GM23338 (cell line): ENCODE measurements around the gene PROSER2. TPM values are rescaled to one million over a fixed set of nuclear protein-coding genes. Genes with fewer than 3 reads are reported as not detected.

Source experiments
- ATAC-seq: fragments of 200-7000 bp; cut with Tn5 transposase; 3 replicates; pipeline ENCODE4 v1.9.1; 2020
- DNase-seq: peaks from one replicate; pipeline ENCODE4 v3.0.0-alpha.2; 2015; ENCODE audit warnings: low spot score
- H2AFZ ChIP-seq: fragments of 200-600 bp; sonication (generic); 2 replicates; pipeline ENCODE4 v1.8.0; 2016; ENCODE audit warnings: antibody characterized with exemption, mild to moderate bottlenecking, moderate library complexity
- H3F3A ChIP-seq: fragments of 200-600 bp; sonication (generic); replicated peaks from 2 replicates; pipeline ENCODE4 v1.8.0; 2017; ENCODE audit warnings: antibody characterized with exemption, mixed run types, low read depth
- H3K27ac ChIP-seq: fragments of 200-600 bp; sonication (generic); 2 replicates; pipeline ENCODE4 v1.6.1; 2016; ENCODE audit warnings: low read depth
- H3K27me3 ChIP-seq: fragments of 200-600 bp; sonication (generic); 2 replicates; pipeline ENCODE4 v1.8.0; 2016; ENCODE audit warnings: mild to moderate bottlenecking, mixed run types, moderate library complexity; ENCODE audit not compliant: insufficient read depth
- H3K36me3 ChIP-seq: fragments of 200-600 bp; sonication (generic); 2 replicates; pipeline ENCODE4 v1.8.0; 2016; ENCODE audit warnings: mild to moderate bottlenecking; ENCODE audit not compliant: insufficient read depth
- H3K4me1 ChIP-seq: fragments of 200-600 bp; sonication (generic); 2 replicates; pipeline ENCODE4 v1.8.0; 2016; ENCODE audit warnings: mild to moderate bottlenecking, moderate library complexity; ENCODE audit not compliant: insufficient read depth
- H3K4me2 ChIP-seq: fragments of 200-600 bp; sonication (generic); 2 replicates; pipeline ENCODE4 v1.7.1; 2017; ENCODE audit warnings: mixed run types
- H3K4me3 ChIP-seq: fragments of 200-600 bp; sonication (generic); 2 replicates; pipeline ENCODE4 v1.6.1; 2016; ENCODE audit warnings: mixed run types
- H3K79me2 ChIP-seq: fragments of 200-600 bp; sonication (generic); replicated peaks from 2 replicates; pipeline ENCODE4 v1.8.0; 2017; ENCODE audit warnings: mild to moderate bottlenecking; ENCODE audit not compliant: insufficient read depth
- H3K9me2 ChIP-seq: fragments of 200-600 bp; sonication (generic); 2 replicates; pipeline ENCODE4 v1.8.0; 2017; ENCODE audit not compliant: insufficient read depth
- H4K20me1 ChIP-seq: fragments of 200-600 bp; sonication (generic); replicated peaks from 2 replicates; pipeline ENCODE4 v1.8.0; 2017; ENCODE audit warnings: mild to moderate bottlenecking; ENCODE audit not compliant: insufficient read depth
- H3K27ac Mint-ChIP-seq: 2 replicates; pipeline ENCODE4 v1.8.0; 2020; ENCODE audit warnings: inconsistent platforms, mild to moderate bottlenecking, moderate library complexity, mixed read lengths
- H3K27me3 Mint-ChIP-seq: 3 replicates; pipeline ENCODE4 v1.8.0; 2022; ENCODE audit warnings: low read depth, mild to moderate bottlenecking, moderate library complexity, mixed read lengths, inconsistent platforms; ENCODE audit not compliant: insufficient read depth, poor library complexity
- H3K36me3 Mint-ChIP-seq: 3 replicates; pipeline ENCODE4 v1.8.0; 2021; ENCODE audit warnings: low read depth, mild to moderate bottlenecking, inconsistent platforms, moderate library complexity, mixed read lengths
- H3K4me1 Mint-ChIP-seq: 3 replicates; pipeline ENCODE4 v1.8.0; 2020; ENCODE audit warnings: mild to moderate bottlenecking, inconsistent platforms, mixed read lengths
- H3K4me3 Mint-ChIP-seq: 3 replicates; pipeline ENCODE4 v1.8.0; 2021; ENCODE audit warnings: moderate library complexity, mild to moderate bottlenecking, inconsistent platforms, mixed read lengths
- H3K9me3 Mint-ChIP-seq: 3 replicates; pipeline ENCODE4 v1.8.0; 2020; ENCODE audit warnings: moderate library complexity, mild to moderate bottlenecking, inconsistent platforms, mixed read lengths
- CREB1 ChIP-seq: fragments of 250-450 bp; sonication (Bioruptor Pico); IDR thresholded peaks from 2 replicates; pipeline ENCODE4 v1.5.0; 2020; ENCODE audit warnings: low read depth, mild to moderate bottlenecking, moderate library complexity
- CTCF ChIP-seq, 2 experiments: fragments of 200-600 bp in 1 of 2; sonication (generic) in 1 of 2; conservative IDR thresholded peaks; 2 replicates each; pipeline versions ENCODE4 v1.5.1 to v1.6.1; 2016 to 2017; ENCODE audit warnings: antibody characterized with exemption in 2 of 2, low read depth in 2 of 2, mild to moderate bottlenecking in 2 of 2, moderate library complexity in 1 of 2
- ETS1 ChIP-seq: IDR thresholded peaks from 2 replicates; pipeline ENCODE4 v1.6.1; 2016; ENCODE audit warnings: antibody characterized with exemption
- EZH2 ChIP-seq: fragments of 200-600 bp; sonication (generic); IDR thresholded peaks from one replicate; pipeline ENCODE4 v1.8.0; 2017; ENCODE audit warnings: antibody characterized with exemption, mild to moderate bottlenecking, low read depth; ENCODE audit not compliant: unreplicated experiment
- EZH2phosphoT487 ChIP-seq: fragments of 200-600 bp; sonication (generic); IDR thresholded peaks from one replicate; pipeline ENCODE4 v1.8.1; 2018; ENCODE audit warnings: antibody characterized with exemption; ENCODE audit not compliant: unreplicated experiment
- JUNB ChIP-seq: IDR thresholded peaks from one replicate; pipeline ENCODE4 v1.6.1; 2016; ENCODE audit warnings: antibody characterized with exemption; ENCODE audit not compliant: unreplicated experiment
- NANOG ChIP-seq: IDR thresholded peaks from 2 replicates; pipeline ENCODE4 v1.6.1; 2016; ENCODE audit warnings: antibody characterized with exemption, borderline replicate concordance
- POLR2AphosphoS5 ChIP-seq: IDR thresholded peaks from 2 replicates; pipeline ENCODE4 v1.6.1; 2016; ENCODE audit warnings: antibody characterized with exemption, low read depth
- STAT1 ChIP-seq: IDR thresholded peaks from one replicate; pipeline ENCODE4 v1.6.1; 2016; ENCODE audit warnings: antibody characterized with exemption; ENCODE audit not compliant: unreplicated experiment
- ZNF114 ChIP-seq: fragments of 250-450 bp; sonication (Bioruptor Pico); IDR thresholded peaks from 2 replicates; pipeline ENCODE4 v1.5.0; 2020; ENCODE audit warnings: mild to moderate bottlenecking, moderate library complexity
- ZNF331 ChIP-seq: fragments of 250-450 bp; sonication (Bioruptor Pico); IDR thresholded peaks from 2 replicates; pipeline ENCODE4 v1.5.0; 2020; ENCODE audit warnings: low read depth, mild to moderate bottlenecking, moderate library complexity
- polyA plus RNA-seq: library from polyadenylated mRNA; unstranded; fragments of >200 nt; fragmentation: Nextera tagmentation; extraction: Ambion mirVana; gene quantifications from 2 replicates; pipeline ENCODE4 v1.2.1, GENCODE V29; 2016
- total RNA-seq: library from RNA; depleted of rRNA; stranded (reverse); fragments of >200 nt; shearing (Covaris generic); gene quantifications from 2 replicates; pipeline ENCODE4 v1.2.3, GENCODE V29; 2014
- TF ChIP-seq, protein P1 (sequence below): IDR thresholded peaks from one replicate; pipeline ENCODE4 v1.6.1; 2018; ENCODE audit warnings: antibody characterized with exemption; ENCODE audit not compliant: unreplicated experiment
- TF ChIP-seq, protein P2 (sequence below): fragments of 250-450 bp; sonication (Bioruptor Pico); IDR thresholded peaks from 2 replicates; pipeline ENCODE4 v1.5.0; 2020; ENCODE audit warnings: mild to moderate bottlenecking, moderate library complexity

Gene PROSER2
- total and polyA plus RNA-seq, 2 experiments from 2014 or later = 4.2 to 10.8 TPM

- H3K27ac ChIP-seq = no peak overlapping the region
Measured at GRCh38 chr10:11893749-11894278, 70.7 kb downstream of the PROSER2 start.

More at GRCh38 chr10:11893749-11894278, 70.7 kb downstream of the PROSER2 start:
- no peak overlapping the region for H3K4me2 ChIP-seq
- peaks cover 10% of the 10 kb centered on the region for H3K27me3 Mint-ChIP-seq
- no peaks in the 10 kb centered on the region for H4K20me1 ChIP-seq
- no peaks in the 10 kb centered on the region for H3F3A ChIP-seq
- peak overlapping the region; percentile 72; the same call in 1 of the 2 replicates for H2AFZ ChIP-seq
- no peak overlapping the region for H3K4me3 ChIP-seq
- no peak overlapping the region for H3K27ac Mint-ChIP-seq
- H3K36me3 ChIP-seq = no peaks in the 10 kb centered on the region
- H3K79me2 ChIP-seq = no peaks in the 10 kb centered on the region
- no peaks in the 10 kb centered on the region for H3K9me2 ChIP-seq
- no peak overlapping the region for H3K4me3 Mint-ChIP-seq
- no peaks in the 10 kb centered on the region; the same call in 2 of the 3 replicates for H3K4me1 Mint-ChIP-seq
- TF ChIP-seq, protein P1, sequence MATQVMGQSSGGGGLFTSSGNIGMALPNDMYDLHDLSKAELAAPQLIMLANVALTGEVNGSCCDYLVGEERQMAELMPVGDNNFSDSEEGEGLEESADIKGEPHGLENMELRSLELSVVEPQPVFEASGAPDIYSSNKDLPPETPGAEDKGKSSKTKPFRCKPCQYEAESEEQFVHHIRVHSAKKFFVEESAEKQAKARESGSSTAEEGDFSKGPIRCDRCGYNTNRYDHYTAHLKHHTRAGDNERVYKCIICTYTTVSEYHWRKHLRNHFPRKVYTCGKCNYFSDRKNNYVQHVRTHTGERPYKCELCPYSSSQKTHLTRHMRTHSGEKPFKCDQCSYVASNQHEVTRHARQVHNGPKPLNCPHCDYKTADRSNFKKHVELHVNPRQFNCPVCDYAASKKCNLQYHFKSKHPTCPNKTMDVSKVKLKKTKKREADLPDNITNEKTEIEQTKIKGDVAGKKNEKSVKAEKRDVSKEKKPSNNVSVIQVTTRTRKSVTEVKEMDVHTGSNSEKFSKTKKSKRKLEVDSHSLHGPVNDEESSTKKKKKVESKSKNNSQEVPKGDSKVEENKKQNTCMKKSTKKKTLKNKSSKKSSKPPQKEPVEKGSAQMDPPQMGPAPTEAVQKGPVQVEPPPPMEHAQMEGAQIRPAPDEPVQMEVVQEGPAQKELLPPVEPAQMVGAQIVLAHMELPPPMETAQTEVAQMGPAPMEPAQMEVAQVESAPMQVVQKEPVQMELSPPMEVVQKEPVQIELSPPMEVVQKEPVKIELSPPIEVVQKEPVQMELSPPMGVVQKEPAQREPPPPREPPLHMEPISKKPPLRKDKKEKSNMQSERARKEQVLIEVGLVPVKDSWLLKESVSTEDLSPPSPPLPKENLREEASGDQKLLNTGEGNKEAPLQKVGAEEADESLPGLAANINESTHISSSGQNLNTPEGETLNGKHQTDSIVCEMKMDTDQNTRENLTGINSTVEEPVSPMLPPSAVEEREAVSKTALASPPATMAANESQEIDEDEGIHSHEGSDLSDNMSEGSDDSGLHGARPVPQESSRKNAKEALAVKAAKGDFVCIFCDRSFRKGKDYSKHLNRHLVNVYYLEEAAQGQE = no peak
- TF ChIP-seq ETS1 (no peak), EZH2phosphoT487 (no peak), CREB1 (no peak), ZNF114 (CRISPR knock-in tag) (no peak), STAT1 (no peak), CTCF (conservative IDR thresholded peaks at IDR 0.05; ENCODE audit: low read depth in 2 of 2) (no peak), EZH2 (no peak), NANOG (no peak), ZNF331 (CRISPR knock-in tag) (no peak), POLR2AphosphoS5 (no peak), JUNB (no peak)
- TF ChIP-seq, protein P2, sequence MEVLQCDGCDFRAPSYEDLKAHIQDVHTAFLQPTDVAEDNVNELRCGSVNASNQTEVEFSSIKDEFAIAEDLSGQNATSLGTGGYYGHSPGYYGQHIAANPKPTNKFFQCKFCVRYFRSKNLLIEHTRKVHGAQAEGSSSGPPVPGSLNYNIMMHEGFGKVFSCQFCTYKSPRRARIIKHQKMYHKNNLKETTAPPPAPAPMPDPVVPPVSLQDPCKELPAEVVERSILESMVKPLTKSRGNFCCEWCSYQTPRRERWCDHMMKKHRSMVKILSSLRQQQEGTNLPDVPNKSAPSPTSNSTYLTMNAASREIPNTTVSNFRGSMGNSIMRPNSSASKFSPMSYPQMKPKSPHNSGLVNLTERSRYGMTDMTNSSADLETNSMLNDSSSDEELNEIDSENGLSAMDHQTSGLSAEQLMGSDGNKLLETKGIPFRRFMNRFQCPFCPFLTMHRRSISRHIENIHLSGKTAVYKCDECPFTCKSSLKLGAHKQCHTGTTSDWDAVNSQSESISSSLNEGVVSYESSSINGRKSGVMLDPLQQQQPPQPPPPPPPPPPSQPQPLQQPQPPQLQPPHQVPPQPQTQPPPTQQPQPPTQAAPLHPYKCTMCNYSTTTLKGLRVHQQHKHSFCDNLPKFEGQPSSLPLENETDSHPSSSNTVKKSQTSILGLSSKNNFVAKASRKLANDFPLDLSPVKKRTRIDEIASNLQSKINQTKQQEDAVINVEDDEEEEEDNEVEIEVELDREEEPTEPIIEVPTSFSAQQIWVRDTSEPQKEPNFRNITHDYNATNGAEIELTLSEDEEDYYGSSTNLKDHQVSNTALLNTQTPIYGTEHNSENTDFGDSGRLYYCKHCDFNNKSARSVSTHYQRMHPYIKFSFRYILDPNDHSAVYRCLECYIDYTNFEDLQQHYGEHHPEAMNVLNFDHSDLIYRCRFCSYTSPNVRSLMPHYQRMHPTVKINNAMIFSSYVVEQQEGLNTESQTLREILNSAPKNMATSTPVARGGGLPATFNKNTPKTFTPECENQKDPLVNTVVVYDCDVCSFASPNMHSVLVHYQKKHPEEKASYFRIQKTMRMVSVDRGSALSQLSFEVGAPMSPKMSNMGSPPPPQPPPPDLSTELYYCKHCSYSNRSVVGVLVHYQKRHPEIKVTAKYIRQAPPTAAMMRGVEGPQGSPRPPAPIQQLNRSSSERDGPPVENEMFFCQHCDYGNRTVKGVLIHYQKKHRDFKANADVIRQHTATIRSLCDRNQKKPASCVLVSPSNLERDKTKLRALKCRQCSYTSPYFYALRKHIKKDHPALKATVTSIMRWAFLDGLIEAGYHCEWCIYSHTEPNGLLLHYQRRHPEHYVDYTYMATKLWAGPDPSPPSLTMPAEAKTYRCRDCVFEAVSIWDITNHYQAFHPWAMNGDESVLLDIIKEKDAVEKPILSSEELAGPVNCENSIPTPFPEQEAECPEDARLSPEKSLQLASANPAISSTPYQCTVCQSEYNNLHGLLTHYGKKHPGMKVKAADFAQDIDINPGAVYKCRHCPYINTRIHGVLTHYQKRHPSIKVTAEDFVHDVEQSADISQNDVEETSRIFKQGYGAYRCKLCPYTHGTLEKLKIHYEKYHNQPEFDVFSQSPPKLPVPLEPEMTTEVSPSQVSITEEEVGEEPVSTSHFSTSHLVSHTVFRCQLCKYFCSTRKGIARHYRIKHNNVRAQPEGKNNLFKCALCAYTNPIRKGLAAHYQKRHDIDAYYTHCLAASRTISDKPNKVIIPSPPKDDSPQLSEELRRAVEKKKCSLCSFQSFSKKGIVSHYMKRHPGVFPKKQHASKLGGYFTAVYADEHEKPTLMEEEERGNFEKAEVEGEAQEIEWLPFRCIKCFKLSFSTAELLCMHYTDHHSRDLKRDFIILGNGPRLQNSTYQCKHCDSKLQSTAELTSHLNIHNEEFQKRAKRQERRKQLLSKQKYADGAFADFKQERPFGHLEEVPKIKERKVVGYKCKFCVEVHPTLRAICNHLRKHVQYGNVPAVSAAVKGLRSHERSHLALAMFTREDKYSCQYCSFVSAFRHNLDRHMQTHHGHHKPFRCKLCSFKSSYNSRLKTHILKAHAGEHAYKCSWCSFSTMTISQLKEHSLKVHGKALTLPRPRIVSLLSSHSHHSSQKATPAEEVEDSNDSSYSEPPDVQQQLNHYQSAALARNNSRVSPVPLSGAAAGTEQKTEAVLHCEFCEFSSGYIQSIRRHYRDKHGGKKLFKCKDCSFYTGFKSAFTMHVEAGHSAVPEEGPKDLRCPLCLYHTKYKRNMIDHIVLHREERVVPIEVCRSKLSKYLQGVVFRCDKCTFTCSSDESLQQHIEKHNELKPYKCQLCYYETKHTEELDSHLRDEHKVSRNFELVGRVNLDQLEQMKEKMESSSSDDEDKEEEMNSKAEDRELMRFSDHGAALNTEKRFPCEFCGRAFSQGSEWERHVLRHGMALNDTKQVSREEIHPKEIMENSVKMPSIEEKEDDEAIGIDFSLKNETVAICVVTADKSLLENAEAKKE (CRISPR knock-in tag) = no peak
- ATAC-seq (peak; percentile 23; the same call in 2 of the 3 replicates), DNase-seq (no peak)
- no peaks in the 10 kb centered on the region for H3K9me3 Mint-ChIP-seq
- H3K36me3 Mint-ChIP-seq = no peaks in the 10 kb centered on the region
- H3K4me1 ChIP-seq = no peaks in the 10 kb centered on the region
- no peaks in the 10 kb centered on the region for H3K27me3 ChIP-seq
